Neural progenitor cell (in vitro differentiated cells): ENCODE measurements around the gene DSCAML1. TPM values are rescaled to one million over a fixed set of nuclear protein-coding genes. Genes with fewer than 3 reads are reported as not detected.

Experiments used
- DNase-seq: peaks from one replicate; pipeline ENCODE4 v3.0.0-alpha.2; 2016; ENCODE audit warnings: low spot score
- H2AFZ ChIP-seq: fragments of 200-600 bp; sonication (generic); replicated peaks from 2 replicates; pipeline ENCODE4 v1.6.1; 2016; ENCODE audit warnings: antibody characterized with exemption
- H3F3A ChIP-seq: fragments of 200-600 bp; sonication (generic); 2 replicates; pipeline ENCODE4 v1.6.1; 2016; ENCODE audit warnings: antibody characterized with exemption, low read depth
- H3K27ac ChIP-seq: fragments of 200-600 bp; sonication (generic); 2 replicates; pipeline ENCODE4 v1.5.1; 2016; ENCODE audit warnings: mild to moderate bottlenecking
- H3K27me3 ChIP-seq: fragments of 200-600 bp; sonication (generic); 2 replicates; pipeline ENCODE4 v1.6.1; 2016; ENCODE audit warnings: mild to moderate bottlenecking, moderate library complexity
- H3K36me3 ChIP-seq: fragments of 200-600 bp; sonication (generic); 2 replicates; pipeline ENCODE4 v1.5.1; 2016
- H3K4me1 ChIP-seq: fragments of 200-600 bp; sonication (generic); 2 replicates; pipeline ENCODE4 v1.6.1; 2016; ENCODE audit warnings: mixed run types
- H3K4me2 ChIP-seq: fragments of 200-600 bp; sonication (generic); 2 replicates; pipeline ENCODE4 v1.6.1; 2016
- H3K4me3 ChIP-seq: fragments of 200-600 bp; sonication (generic); 2 replicates; pipeline ENCODE4 v1.5.1; 2016
- H3K79me2 ChIP-seq: fragments of 200-600 bp; sonication (generic); 2 replicates; pipeline ENCODE4 v1.6.1; 2016; ENCODE audit warnings: low read depth
- H3K9ac ChIP-seq: fragments of 200-600 bp; sonication (generic); 2 replicates; pipeline ENCODE4 v1.6.1; 2016
- H3K9me3 ChIP-seq: fragments of 200-600 bp; sonication (generic); 2 replicates; pipeline ENCODE4 v1.5.1; 2016; ENCODE audit warnings: low read depth
- H4K20me1 ChIP-seq: fragments of 200-600 bp; sonication (generic); 2 replicates; pipeline ENCODE4 v1.6.1; 2016; ENCODE audit warnings: low read depth
- H3K27ac Mint-ChIP-seq: 3 replicates; pipeline ENCODE4 v1.8.0; 2021; ENCODE audit warnings: mixed read lengths
- H3K27me3 Mint-ChIP-seq: 2 replicates; pipeline ENCODE4 v1.8.0; 2022; ENCODE audit warnings: low read depth, mild to moderate bottlenecking, inconsistent platforms, moderate library complexity, mixed read lengths; ENCODE audit not compliant: insufficient read depth
- H3K36me3 Mint-ChIP-seq: 3 replicates; pipeline ENCODE4 v1.8.0; 2021; ENCODE audit warnings: mixed read lengths
- H3K4me1 Mint-ChIP-seq: 3 replicates; pipeline ENCODE4 v1.8.0; 2021; ENCODE audit warnings: mixed read lengths
- H3K4me3 Mint-ChIP-seq: 3 replicates; pipeline ENCODE4 v1.8.0; 2021; ENCODE audit warnings: mild to moderate bottlenecking, moderate library complexity, mixed read lengths
- H3K9me3 Mint-ChIP-seq: 3 replicates; pipeline ENCODE4 v1.8.0; 2020; ENCODE audit warnings: mixed read lengths
- EZH2 ChIP-seq: fragments of 200-600 bp; sonication (generic); IDR thresholded peaks from 2 replicates; pipeline ENCODE4 v1.6.1; 2017; ENCODE audit warnings: antibody characterized with exemption, mild to moderate bottlenecking, moderate library complexity
- EZH2phosphoT487 ChIP-seq: fragments of 200-600 bp; sonication (generic); IDR thresholded peaks from 2 replicates; pipeline ENCODE4 v1.6.1; 2017; ENCODE audit warnings: antibody characterized with exemption
- total RNA-seq: library from RNA; depleted of rRNA; stranded (reverse); fragments of >200 nt; gene quantifications from 2 replicates; pipeline ENCODE4 v1.2.3, GENCODE V29; 2015; ENCODE audit warnings: low replicate concordance
- TF ChIP-seq, protein P1 (sequence below): fragments of 200-600 bp; sonication (generic); IDR thresholded peaks from 2 replicates; pipeline ENCODE4 v1.5.1; 2017; ENCODE audit warnings: antibody characterized with exemption, mild to moderate bottlenecking

DSCAML1 gene
- total RNA-seq, 1 donor from 2014 or later: 0.06 TPM

DNA sequence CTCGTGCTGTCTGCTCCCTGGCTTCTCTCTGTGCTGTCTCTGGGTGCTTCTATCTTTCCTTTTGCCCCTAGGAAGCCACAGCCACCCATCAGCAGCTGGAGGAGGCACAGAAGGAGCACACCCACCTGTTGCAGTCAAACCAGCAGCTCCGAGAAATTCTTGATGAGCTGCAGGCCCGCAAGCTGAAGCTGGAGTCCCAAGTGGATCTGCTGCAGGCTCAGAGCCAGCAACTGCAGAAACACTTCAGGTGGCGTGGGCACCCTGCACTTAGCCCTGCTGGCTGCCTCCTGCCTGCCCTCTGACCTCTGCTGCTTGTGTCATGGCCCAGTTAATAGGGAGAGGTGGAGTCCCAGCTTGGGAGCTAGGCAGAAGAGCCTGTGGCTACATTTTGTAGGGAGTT, 401.5 kb downstream of the DSCAML1 start:
- no peak overlapping the region for H2AFZ ChIP-seq
- Mint-ChIP-seq H3K27ac (no peak overlapping the region), H3K4me1 (no peaks in the 10 kb centered on the region), H3K27me3 (peaks cover 2% of the 10 kb centered on the region), H3K4me3 (no peak overlapping the region), H3K9me3 (peaks cover 26% of the 10 kb centered on the region), H3K36me3 (peaks cover 42% of the 10 kb centered on the region)
- H3K9ac ChIP-seq: no peak overlapping the region
- H3K4me1 ChIP-seq: no peaks in the 10 kb centered on the region
- H3F3A ChIP-seq: no peaks in the 10 kb centered on the region
- no peak overlapping the region for H3K4me3 ChIP-seq
- H3K4me2 ChIP-seq: no peak overlapping the region
- H3K9me3 ChIP-seq: no peaks in the 10 kb centered on the region
- no peak for DNase-seq
- H4K20me1 ChIP-seq: no peaks in the 10 kb centered on the region
- TF ChIP-seq EZH2 (no peak), EZH2phosphoT487 (no peak)
- TF ChIP-seq, protein P1, sequence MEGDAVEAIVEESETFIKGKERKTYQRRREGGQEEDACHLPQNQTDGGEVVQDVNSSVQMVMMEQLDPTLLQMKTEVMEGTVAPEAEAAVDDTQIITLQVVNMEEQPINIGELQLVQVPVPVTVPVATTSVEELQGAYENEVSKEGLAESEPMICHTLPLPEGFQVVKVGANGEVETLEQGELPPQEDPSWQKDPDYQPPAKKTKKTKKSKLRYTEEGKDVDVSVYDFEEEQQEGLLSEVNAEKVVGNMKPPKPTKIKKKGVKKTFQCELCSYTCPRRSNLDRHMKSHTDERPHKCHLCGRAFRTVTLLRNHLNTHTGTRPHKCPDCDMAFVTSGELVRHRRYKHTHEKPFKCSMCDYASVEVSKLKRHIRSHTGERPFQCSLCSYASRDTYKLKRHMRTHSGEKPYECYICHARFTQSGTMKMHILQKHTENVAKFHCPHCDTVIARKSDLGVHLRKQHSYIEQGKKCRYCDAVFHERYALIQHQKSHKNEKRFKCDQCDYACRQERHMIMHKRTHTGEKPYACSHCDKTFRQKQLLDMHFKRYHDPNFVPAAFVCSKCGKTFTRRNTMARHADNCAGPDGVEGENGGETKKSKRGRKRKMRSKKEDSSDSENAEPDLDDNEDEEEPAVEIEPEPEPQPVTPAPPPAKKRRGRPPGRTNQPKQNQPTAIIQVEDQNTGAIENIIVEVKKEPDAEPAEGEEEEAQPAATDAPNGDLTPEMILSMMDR: no peak
- no peaks in the 10 kb centered on the region for H3K36me3 ChIP-seq
- H3K27ac ChIP-seq: no peak overlapping the region
- H3K79me2 ChIP-seq: no peaks in the 10 kb centered on the region
- no peaks in the 10 kb centered on the region for H3K27me3 ChIP-seq

- Histone ChIP-seq H3K4me1 (no peaks in the 10 kb centered on the region), H2AFZ (no peak overlapping the region), H3K9ac (no peak overlapping the region), H3F3A (no peaks in the 10 kb centered on the region), H3K79me2 (no peaks in the 10 kb centered on the region), H3K27ac (no peak overlapping the region), H3K4me3 (no peak overlapping the region), H4K20me1 (no peaks in the 10 kb centered on the region), H3K9me3 (no peaks in the 10 kb centered on the region), H3K27me3 (no peaks in the 10 kb centered on the region), H3K4me2 (no peak overlapping the region), H3K36me3 (no peaks in the 10 kb centered on the region)
- Mint-ChIP-seq H3K36me3 (peaks cover 37% of the 10 kb centered on the region), H3K4me3 (no peak overlapping the region), H3K4me1 (no peaks in the 10 kb centered on the region), H3K27ac (no peak overlapping the region), H3K27me3 (peaks cover 2% of the 10 kb centered on the region), H3K9me3 (peaks cover 17% of the 10 kb centered on the region)
- DNase-seq: no peak
- TF ChIP-seq, protein P1: no peak
- TF ChIP-seq EZH2phosphoT487 (no peak), EZH2 (no peak)
These were observed 402.6 kb downstream of the DSCAML1 start for GRCh38 chr11:117394221-117394925.

GRCh38 chr11:117392979-117393378, 404.0 kb downstream of the DSCAML1 start:
- H3K27me3 Mint-ChIP-seq: peaks cover 2% of the 10 kb centered on the region
- no peaks in the 10 kb centered on the region for H3K9me3 ChIP-seq
- H3F3A ChIP-seq: no peaks in the 10 kb centered on the region
- H3K4me3 ChIP-seq: no peak overlapping the region
- H3K27ac ChIP-seq: no peak overlapping the region
- no peak overlapping the region for H2AFZ ChIP-seq
- no peaks in the 10 kb centered on the region for H3K4me1 ChIP-seq
- H3K9ac ChIP-seq: no peak overlapping the region
- no peak overlapping the region for H3K27ac Mint-ChIP-seq
- peaks cover 31% of the 10 kb centered on the region for H3K36me3 Mint-ChIP-seq
- H3K9me3 Mint-ChIP-seq: peaks cover 7% of the 10 kb centered on the region
- H3K4me3 Mint-ChIP-seq: no peak overlapping the region
- no peaks in the 10 kb centered on the region for H4K20me1 ChIP-seq
- no peaks in the 10 kb centered on the region for H3K27me3 ChIP-seq
- H3K79me2 ChIP-seq: no peaks in the 10 kb centered on the region
- no peak for TF ChIP-seq EZH2
- TF ChIP-seq, protein P1: no peak
- H3K4me2 ChIP-seq: no peak overlapping the region
- H3K4me1 Mint-ChIP-seq: no peaks in the 10 kb centered on the region
- no peak for DNase-seq
- no peaks in the 10 kb centered on the region for H3K36me3 ChIP-seq
